Activated CD8-positive, alpha-beta T cell treated with anti-CD3 and anti-CD28 coated beads for 36 hours (primary cell): ENCODE measurements around the gene MYH11. TPM values are rescaled to one million over a fixed set of nuclear protein-coding genes. Genes with fewer than 3 reads are reported as not detected.
"Not testable (repeated sequence)": the region's sequence is repeated elsewhere in the genome, so short reads cannot be mapped to it uniquely, and the experiment has no call there.

Experiments
- ATAC-seq: fragments of 200-7000 bp; cut with Tn5 transposase; one replicate; pipeline ENCODE4 v1.10.0; 2021; ENCODE audit warnings: mild to moderate bottlenecking, moderate library complexity
- CTCF ChIA-PET: fragments of 350-600 bp; sonication (Branson Sonifier 250); formaldehyde crosslinking; loops from one replicate; lab custom pipeline; 2021; ENCODE audit warnings: antibody characterized with exemption; lab: Charles Lee
- POLR2A ChIA-PET: fragments of 350-600 bp; sonication (Branson Sonifier 250); formaldehyde crosslinking; loops from one replicate; lab custom pipeline; 2021; ENCODE audit warnings: antibody characterized with exemption; lab: Charles Lee
- DNase-seq: peaks from one replicate; pipeline ENCODE4 v3.0.0-alpha.2; 2020
- H3K27ac Mint-ChIP-seq: one replicate; pipeline ENCODE4 v1.8.0; 2021; ENCODE audit warnings: mild to moderate bottlenecking, mixed read lengths
- H3K27me3 Mint-ChIP-seq: one replicate; pipeline ENCODE4 v1.8.0; 2021; ENCODE audit warnings: mixed read lengths
- H3K36me3 Mint-ChIP-seq: one replicate; pipeline ENCODE4 v1.8.0; 2021; ENCODE audit warnings: low read depth, mixed read lengths
- H3K4me1 Mint-ChIP-seq: one replicate; pipeline ENCODE4 v1.8.0; 2021; ENCODE audit warnings: low read depth, mixed read lengths
- H3K4me3 Mint-ChIP-seq: one replicate; pipeline ENCODE4 v1.8.0; 2021; ENCODE audit warnings: mild to moderate bottlenecking, moderate library complexity, mixed read lengths
- H3K9me3 Mint-ChIP-seq: one replicate; pipeline ENCODE4 v1.8.0; 2021; ENCODE audit warnings: mixed read lengths
- intact Hi-C: fragments of 100-400 bp; cut with micrococcal nuclease; formaldehyde crosslinking; loops from one replicate; pipeline ENCODE4 v1.10.0; 2022
- total RNA-seq, 2 experiments: library from RNA; stranded (reverse); gene quantifications; one replicate each; pipeline ENCODE4 v1.2.3, GENCODE V29; 2021
- TF ChIP-seq, protein P1 (sequence below): fragments of 200-600 bp; IDR thresholded peaks from one replicate; pipeline ENCODE4 v1.8.0; 2022; ENCODE audit warnings: antibody characterized with exemption, mild to moderate bottlenecking

Gene MYH11
- total RNA-seq, 2 experiments from 2014 or later = not detected

DNA sequence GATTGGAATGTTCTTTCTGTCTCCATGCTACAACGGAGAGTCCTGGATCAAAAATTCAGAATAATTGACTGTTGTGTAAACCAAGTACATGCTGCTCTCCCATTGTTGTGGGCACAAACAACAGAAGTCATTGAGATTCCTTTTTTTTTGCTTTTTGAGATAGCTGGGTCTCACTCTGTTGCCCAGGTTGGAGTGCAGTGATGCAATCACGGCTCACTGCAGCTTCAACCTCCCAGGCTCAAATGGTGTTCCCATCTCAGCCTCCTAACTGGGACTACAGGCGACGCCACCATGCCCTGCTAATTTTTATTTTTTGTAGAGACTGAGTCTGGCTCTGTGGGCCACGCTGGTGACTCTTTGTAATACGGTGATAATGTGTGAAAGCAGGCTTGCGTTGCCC lies 182.3 kb downstream of the MYH11 start:
- peaks cover 39% of the 10 kb centered on the region for H3K4me1 Mint-ChIP-seq
- H3K27me3 Mint-ChIP-seq = no peaks in the 10 kb centered on the region
- POLR2A ChIA-PET = no interaction called here

DNA sequence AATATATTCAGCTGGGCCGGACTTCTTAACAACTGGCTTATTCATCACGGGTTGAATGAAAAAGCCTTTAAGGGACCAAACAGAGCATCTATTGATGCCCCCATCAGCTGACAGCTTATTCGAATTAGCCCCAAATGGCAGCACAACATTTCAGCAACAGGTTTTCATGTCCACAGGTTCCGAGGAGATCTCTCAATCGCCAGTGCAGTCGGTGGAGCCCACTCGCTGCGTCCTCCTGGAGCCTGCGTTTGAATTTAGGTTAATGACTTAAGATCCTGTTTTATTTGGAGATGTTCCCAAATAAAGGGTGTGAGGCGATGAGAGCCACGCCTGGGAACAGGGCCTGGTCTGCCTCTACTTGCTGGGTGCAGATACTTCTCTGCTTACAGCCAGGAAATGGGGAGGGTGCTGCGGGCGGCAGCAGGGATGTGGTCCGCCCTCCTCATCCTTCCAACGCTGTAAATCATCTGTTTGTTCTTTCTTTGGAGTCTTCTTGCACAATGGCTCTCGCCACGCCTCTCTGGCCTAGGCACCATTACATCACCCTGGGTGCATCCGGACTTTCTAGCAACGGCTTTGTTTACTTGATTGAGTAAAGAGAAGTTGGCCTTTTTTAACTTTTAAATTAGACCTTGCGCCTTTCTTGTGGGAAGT lies 184.2 kb downstream of the MYH11 start:
- peak; percentile 92 for ATAC-seq
- H3K4me1 Mint-ChIP-seq = peaks cover 39% of the 10 kb centered on the region
- POLR2A ChIA-PET = interaction anchor here (1.2 to 1.5 kb wide), 2 partner anchors 22 to 29 kb away, joined by 4 read pairs; partner anchors contain the start of gene NDE1
- H3K9me3 Mint-ChIP-seq = no peaks in the 10 kb centered on the region
- peaks cover 47% of the 10 kb centered on the region for H3K36me3 Mint-ChIP-seq
- CTCF ChIA-PET = interaction anchor here (1.8 kb wide), 1 partner anchor 9 kb away, joined by 8 read pairs; no protein-coding TSS in a partner anchor
- no peaks in the 10 kb centered on the region for H3K27me3 Mint-ChIP-seq
- peak; percentile 80 for DNase-seq
- H3K27ac Mint-ChIP-seq = peak overlapping the region; percentile 94
- TF ChIP-seq, protein P1, sequence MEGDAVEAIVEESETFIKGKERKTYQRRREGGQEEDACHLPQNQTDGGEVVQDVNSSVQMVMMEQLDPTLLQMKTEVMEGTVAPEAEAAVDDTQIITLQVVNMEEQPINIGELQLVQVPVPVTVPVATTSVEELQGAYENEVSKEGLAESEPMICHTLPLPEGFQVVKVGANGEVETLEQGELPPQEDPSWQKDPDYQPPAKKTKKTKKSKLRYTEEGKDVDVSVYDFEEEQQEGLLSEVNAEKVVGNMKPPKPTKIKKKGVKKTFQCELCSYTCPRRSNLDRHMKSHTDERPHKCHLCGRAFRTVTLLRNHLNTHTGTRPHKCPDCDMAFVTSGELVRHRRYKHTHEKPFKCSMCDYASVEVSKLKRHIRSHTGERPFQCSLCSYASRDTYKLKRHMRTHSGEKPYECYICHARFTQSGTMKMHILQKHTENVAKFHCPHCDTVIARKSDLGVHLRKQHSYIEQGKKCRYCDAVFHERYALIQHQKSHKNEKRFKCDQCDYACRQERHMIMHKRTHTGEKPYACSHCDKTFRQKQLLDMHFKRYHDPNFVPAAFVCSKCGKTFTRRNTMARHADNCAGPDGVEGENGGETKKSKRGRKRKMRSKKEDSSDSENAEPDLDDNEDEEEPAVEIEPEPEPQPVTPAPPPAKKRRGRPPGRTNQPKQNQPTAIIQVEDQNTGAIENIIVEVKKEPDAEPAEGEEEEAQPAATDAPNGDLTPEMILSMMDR = no peak
- intact Hi-C loops = no loop called here
- peak overlapping the region; percentile 60 for H3K4me3 Mint-ChIP-seq

More for the DNA sequence above, 182.3 kb downstream of the MYH11 start:
- no peak overlapping the region for H3K4me3 Mint-ChIP-seq
- CTCF ChIA-PET = no interaction called here
- intact Hi-C loops = no loop called here
- peaks cover 55% of the 10 kb centered on the region for H3K36me3 Mint-ChIP-seq
- peak overlapping the region; percentile 94 for H3K27ac Mint-ChIP-seq
- TF ChIP-seq, protein P1 = no peak
- DNase-seq (no peak), ATAC-seq (no peak)
- H3K9me3 Mint-ChIP-seq = no peaks in the 10 kb centered on the region

DNA sequence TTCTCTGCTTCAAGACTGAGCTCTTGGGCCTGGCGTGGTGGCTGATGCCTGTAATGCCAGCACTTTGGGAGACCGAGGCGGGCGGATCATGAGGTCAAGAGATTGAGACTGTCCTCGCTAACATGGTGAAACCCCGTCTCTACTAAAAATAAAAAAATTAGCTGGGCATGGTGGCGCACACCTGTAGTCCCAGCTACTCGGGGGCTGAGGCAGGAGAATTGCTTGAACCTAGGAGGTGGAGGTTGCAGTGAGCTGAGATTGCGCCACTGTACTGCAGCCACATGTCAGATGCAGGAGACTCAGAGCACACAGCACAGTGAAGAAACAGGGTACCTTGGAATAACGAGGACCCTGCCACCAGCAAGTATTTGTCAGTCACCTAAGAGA lies 184.7 kb downstream of the MYH11 start:
- intact Hi-C loops, H3K27me3 Mint-ChIP-seq, DNase-seq, H3K9me3 Mint-ChIP-seq, H3K4me3 Mint-ChIP-seq, ATAC-seq: not testable (repeated sequence)
- POLR2A ChIA-PET = interaction anchor here (0.9 to 2.2 kb wide), 3 partner anchors 19 to 30 kb away, joined by 3 to 6 read pairs (median 4); partner anchors contain the start of gene NDE1
- CTCF ChIA-PET = interaction anchor here (1.8 kb wide), 1 partner anchor 10 kb away, joined by 8 read pairs; no protein-coding TSS in a partner anchor
- Mint-ChIP-seq H3K27ac (peak overlapping the region; percentile 94), H3K36me3 (peaks cover 52% of the 10 kb centered on the region), H3K4me1 (peaks cover 39% of the 10 kb centered on the region)

DNA sequence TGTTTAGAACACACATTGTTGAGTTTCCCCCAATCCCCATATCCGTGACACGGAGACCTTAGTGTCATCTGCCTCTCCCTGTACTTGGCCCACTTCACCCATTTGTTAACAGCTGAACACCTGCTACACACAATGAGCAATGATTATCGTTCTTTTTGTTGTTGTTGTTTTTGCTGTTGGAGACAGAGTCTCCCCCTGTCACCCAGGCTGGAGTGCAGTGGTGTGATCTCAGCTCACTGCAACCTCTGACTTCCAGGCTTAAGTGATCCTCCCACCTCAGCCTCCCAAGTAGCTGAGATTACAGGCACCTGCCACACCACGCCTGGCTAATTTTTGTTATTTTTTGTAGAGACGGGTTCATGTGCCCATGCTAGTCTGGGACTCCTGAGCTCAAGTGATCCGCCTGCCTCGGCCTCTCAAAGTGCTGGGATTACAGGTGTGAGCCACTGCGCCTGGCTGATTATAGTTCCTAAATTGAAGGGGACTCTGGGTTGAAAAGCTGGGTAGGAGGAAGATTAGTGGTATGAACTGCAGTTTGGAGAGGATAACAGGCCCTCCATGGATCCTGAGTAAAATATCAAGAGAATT lies 185.2 kb downstream of the MYH11 start:
- Mint-ChIP-seq H3K9me3 (no peaks in the 10 kb centered on the region), H3K4me3 (no peak overlapping the region), H3K27me3 (no peaks in the 10 kb centered on the region), H3K27ac (peak overlapping the region; percentile 94), H3K36me3 (peaks cover 49% of the 10 kb centered on the region), H3K4me1 (peaks cover 39% of the 10 kb centered on the region)
- CTCF ChIA-PET = interaction anchor here (1.8 kb wide), 1 partner anchor 10 kb away, joined by 8 read pairs; no protein-coding TSS in a partner anchor
- POLR2A ChIA-PET = interaction anchor here (0.9 to 2.2 kb wide), 3 partner anchors 18 to 30 kb away, joined by 3 to 6 read pairs (median 4); partner anchors contain the start of gene NDE1
- TF ChIP-seq, protein P1 = no peak
- DNase-seq (no peak), ATAC-seq (no peak)
- intact Hi-C loops = no loop called here

DNA sequence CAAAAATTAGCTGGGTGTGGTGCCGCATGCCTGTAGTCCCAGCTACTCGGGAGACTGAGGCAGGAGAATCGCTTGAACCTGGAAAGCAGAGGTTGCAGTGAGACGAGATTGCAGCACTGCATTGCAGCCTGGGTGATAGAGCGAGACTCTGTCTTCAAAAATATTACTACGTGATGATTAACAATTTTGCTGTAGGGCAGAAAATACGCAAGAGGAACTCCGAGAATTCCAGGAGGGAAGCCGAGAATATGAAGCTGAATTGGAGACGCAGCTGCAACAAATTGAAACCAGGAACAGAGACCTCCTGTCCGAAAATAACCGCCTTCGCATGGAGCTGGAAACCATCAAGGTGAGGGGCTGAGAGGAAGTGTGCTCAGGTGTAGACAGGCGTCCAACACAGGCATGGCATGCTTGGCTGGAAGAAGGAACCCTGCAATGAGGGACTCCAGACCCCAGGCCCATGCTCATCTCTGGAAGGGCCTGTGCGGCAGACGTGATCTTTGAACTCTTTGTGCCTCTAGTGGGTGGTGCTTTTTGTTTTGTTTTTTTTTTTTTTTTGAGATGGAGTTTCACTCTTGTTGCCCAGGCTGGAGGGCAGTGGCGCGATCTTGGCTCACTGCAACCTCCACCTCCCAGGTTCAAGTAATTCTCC lies 189.6 kb downstream of the MYH11 start:
- CTCF ChIA-PET = no interaction called here
- no peak for DNase-seq

More for the DNA sequence above, 189.6 kb downstream of the MYH11 start:
- intact Hi-C loops = no loop called here
- TF ChIP-seq, protein P1 = no peak
- H3K4me3 Mint-ChIP-seq = no peak overlapping the region
- no peak overlapping the region for H3K27ac Mint-ChIP-seq
- no peak for ATAC-seq
- peaks cover 38% of the 10 kb centered on the region for H3K36me3 Mint-ChIP-seq
- POLR2A ChIA-PET = interaction anchor here (2.0 kb wide), 1 partner anchor 24 kb away, joined by 4 read pairs; no protein-coding TSS in a partner anchor
- H3K27me3 Mint-ChIP-seq = no peaks in the 10 kb centered on the region
- H3K9me3 Mint-ChIP-seq = no peaks in the 10 kb centered on the region
- peaks cover 16% of the 10 kb centered on the region for H3K4me1 Mint-ChIP-seq
